ENCODE measurements around the gene RPS19BP1.

RPS19BP1 gene

DNA sequence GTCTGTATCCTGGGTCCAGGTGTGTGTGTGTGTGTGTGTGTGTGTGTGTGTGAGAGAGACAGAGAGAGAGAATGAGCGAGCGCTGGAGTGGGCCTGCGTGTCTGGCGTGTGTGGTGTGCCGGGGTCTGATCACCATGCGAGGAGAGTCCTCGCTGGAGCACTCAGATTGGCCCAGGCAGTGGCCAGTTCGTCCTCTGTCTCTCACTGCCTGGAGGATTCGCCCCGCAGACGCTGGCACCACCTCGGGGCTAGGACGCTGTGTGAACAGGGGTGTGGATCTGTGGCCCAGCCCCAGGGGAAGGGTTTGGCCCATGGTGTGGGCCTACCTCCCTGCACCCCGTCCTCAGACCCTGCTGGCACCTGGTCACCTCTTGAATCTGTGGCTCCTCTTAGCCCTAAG lies 26.4 kb upstream of the RPS19BP1 start:
- DNase-seq: peak in 1 of 14 donors; percentile 25

DNA sequence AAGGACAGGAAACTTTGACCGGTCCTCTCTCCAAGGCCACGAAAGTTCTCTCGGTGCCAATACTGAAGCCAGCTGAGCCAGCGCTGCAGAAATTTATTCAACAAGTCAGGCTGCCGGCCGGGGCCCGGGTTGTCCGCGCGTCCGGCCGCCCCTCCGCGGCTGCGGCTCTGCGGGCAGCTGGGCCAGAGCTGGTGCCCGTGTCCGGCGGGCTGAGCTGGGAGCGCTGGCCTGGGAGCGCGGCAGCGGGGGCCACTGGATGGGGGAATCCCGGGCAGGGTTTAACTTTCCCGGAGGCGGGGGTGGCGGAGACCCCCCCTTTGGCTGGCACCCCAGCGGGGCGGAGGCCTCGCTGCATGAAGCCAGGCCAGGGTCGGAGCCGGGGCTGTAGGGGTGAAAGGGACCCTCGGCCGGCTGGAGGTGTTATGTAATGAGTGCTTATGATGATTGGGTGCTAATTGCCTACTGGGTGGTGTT lies 25.7 kb upstream of the RPS19BP1 start:
- DNase-seq: no peak

DNA sequence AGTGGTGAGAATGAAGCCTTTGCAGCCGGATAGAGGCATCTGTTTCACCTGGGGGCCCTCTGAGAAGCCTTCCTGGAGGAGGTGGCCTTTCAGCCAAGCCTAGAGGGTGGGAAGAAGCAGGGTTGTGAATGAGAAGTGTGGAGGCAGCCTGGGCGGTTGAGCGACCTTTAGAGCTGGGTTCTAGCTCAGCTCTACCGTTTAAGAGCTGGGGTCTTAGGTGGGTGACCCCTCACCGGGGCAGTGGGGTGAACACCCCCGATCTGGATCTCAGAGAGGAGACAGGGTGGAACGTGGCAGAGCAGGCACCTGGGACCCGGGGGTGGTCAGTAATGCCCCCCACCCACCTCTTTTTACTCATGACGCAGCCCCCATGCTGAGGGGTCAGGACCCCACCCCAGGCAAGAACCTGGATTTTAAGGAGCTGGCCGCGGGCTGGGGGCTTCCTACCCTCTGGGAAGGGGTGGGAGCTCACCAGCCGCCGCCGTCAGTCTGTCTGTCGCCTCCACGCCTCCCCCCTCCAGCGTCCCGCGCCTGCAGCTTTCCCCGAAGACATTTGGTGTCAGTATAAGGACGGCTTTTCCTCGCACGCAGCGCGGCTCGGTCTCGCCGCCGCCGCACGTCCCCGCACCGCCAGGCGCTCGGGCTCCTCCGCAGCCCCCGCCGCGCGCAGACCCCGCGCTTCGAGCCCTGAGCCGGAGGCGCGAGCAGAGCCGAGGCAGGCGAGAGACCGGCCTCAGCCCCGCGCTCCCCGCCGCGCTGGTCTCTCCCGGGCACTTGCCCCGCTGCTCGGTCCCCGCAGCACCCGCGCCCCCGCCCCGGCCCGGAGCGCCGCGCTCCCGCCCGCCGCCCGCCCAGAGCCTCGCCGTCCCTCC lies 24.7 kb upstream of the RPS19BP1 start:
- DNase-seq: peak in 1 of 14 donors; percentile 35

DNA sequence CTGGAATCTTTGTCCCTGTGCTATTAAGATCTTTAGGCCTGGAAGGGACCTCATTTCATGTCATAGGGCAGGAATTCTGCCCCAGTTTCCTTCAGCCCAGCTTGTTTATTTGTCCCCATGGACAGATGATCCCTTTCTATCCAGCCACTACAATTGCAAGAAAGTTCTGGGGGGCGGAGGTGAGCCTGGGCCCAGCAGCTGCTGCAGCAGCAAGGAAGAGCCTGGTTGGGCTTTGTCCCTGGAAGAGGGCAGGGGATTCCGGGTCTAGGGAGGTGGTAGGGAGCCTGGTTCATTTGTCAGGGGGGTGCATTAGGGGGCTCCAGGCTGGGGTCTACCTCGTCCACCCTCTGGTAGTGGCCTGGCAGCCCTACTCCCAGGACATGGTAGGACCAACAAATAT lies 21.6 kb upstream of the RPS19BP1 start:
- DNase-seq: no peak

DNA sequence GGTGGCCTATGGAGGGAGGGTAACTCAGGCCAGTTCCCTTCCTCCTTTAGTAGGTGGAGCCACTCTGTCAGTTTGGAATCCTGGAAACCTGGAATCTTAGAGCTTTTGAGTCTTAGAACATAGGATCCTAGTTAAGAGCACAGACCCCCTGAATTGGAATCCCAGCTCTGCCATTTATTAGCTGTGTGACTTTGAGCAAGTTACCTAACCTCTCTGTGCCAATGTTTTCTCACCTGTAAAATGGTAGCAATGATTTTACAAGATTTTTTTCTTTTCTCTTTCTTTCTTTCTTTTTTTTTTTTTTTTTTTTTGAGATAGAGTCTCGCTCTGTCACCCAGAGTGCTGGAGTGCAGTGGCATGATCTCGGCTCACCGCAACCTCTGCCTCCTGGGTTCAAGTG lies 20.9 kb upstream of the RPS19BP1 start:
- no peak for DNase-seq

DNA sequence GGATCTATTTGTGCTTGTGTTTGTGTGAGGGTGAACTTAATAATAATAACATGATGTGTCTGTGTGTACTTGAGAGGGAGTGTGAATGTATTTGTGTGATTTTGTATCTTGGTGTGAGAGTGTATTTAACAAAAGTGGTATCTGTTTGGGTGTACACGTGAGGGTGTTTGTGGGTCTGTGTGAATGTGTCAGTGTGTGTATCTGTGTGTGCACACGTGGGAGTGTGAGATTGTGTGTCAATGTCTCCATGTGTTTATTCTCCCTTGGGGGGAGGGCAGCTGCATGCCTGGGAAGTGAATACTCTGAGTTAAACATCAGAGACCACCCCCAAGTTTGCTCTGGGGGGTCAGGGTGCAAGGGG lies 15.0 kb upstream of the RPS19BP1 start:
- DNase-seq: no peak

DNA sequence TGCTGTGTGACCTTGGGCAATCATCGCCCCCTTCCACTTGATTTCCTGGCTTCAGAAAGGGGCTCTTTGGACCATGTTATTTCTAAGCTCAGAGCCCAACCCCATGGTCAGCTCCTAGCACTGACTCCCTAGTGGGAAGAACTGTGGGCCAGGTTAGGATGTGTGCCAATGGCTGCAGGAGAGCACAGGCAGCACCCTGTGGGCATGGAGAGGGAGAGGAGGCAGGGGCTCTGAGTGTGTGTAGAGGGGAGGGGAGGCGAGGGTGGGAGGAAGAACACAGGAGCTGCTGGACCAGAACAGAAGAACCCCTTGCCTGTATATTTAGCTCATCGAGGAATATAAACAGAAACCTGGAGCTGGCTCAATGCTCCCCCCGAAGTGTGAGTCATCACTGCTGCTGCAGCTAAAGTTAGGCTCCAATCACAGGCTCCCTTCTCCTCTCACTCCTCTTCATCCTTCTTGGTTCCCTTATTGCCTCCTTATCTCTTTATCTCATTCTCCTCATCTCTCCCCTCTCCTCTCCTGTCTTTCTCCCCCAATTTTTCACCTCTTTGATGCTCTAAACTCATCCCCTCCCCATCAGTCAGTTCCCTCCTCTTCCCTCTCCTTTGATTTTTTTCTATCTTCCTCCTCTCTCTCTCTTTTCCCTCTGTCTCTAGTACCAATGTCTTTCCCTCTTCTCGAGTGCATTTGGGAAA lies 14.5 kb upstream of the RPS19BP1 start:
- DNase-seq: peak in 1 of 14 donors; percentile 87

DNA sequence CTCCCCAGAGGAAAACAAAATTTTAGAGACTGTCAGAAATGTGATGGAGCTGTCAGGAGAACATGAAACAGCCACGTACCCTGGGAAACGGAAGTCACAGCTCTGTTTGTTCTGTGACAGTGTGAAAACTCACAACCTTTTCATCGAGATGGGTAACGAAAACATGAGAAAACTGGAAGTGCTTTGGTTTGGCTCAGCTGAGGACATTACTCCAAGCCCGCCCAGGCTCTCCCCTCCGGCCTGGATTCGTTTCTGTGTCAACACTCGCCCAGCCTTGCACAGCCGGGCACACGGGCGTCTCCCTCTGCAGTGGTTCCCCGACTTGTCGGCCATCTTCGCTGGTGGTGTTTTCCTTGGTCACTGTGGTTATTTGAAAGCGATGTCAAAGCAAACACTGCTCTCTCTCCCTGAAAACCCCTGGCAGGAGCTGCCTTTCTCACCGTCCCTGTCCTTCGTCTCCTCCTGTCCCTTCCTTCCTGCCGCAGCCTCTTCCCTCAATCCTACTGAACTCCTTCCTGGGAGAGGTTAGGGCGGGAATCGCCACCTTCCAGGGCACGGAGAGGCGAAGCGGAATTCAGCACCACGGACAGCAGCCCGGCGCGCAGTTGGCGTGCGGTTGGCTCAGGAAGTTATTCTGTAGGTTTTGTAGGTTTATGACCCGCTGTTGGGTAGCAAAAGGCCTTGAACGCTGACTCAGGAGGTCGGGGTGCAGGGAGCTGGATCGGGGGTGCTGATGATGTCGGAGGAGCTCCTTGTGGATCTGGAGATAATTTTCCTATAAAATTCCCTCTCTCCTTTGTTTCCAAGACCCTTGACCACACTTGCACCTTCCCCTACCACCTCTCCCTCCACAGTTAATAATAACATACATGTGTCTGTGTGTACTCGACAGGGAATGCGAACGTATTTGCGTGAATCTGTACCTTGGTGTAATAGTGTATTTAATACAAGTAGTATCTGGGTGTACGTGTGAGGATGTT lies 13.1 kb upstream of the RPS19BP1 start:
- peak in 3 of 14 donors; percentile 3 to 11 (median 8) for DNase-seq

DNA sequence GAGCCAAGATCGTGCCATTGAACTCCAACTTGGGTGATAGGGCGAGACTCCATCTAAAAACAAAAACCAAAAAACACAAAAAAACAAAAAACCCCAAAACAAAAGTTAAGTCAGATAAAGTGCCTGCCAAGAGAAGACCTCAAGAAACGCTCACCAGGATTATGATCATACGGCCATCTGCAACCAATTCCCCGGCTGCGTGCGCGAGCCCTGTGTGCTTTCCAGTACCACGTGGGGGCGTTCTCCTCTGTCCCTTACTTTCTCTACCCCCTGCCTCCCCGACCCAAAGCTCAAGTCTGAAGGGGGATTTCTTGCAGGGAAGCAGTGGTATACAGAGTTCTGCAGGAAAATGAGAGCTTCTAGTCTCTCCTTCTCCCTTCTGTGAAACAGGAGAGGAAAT lies 10.5 kb upstream of the RPS19BP1 start:
- no peak for DNase-seq

DNA sequence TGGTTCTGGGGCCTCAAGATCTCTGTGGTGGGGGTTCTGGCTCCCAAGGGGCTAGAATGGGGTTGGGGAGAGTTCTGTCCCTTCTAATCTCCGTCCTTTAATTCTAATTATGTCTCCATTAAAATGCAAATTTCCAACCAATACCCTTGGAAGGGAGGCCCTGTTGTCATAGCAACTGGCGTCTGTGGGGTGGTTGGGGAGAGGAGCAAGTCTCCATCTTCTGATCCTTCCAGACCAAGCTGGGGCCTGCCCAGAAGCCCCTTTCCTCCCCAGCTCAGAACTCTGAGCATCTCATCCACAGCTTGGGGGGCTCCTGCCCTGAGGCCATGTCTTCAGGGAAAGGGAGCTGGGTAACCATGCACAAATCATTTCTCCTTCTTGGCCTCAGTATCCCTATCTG lies 5.4 kb upstream of the RPS19BP1 start:
- DNase-seq: no peak

DNA sequence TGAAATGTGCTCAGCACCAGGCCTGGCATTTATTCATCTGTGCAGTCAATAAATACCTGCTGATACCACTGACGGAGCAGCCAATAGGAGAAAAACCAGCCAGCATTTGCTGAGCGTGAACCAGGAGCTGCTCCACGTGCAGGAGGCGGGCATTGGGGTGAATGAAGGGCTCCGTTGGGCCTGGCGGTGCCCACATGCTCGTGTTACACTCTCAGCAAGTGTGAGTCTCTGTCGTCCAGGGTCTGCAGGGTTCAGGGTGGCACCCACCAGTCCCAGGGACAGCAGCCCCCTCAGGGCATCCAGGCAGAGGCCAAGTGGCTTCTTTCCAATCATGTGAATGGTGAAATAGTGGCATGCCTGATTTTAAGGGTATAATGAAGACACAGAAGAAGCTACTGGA lies 4.2 kb upstream of the RPS19BP1 start:
- DNase-seq: no peak

DNA sequence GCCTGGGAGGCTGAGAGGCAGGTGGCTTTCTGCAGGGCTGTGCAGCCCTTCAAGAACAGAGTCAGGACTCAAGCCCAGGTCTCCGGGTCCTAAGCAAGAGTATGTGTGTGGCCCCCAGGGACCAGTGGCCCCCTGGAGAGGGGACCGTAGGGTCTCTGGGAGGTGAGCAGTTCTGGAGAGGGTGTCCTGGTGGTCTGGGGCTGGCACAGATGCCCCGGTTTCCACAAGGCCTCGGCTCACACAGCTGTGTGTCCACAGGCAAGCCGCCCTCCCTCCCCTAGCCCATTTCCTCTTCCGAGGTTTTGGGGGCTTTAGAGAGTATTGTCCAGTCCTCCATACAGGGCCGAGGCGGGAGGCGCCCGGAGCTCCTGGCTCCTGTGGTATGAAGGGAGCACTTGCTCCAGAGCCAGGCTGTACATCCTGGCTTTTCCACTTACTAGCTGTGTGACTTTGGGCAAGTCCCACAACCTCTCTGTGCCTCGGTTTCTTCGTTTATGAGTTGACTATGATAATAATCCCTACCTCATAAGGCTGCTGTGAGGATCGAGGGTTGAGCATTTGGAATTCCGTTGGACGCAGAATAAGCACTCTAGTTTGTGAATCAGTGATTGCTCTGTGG lies 3.4 kb upstream of the RPS19BP1 start:
- no peak for DNase-seq

DNA sequence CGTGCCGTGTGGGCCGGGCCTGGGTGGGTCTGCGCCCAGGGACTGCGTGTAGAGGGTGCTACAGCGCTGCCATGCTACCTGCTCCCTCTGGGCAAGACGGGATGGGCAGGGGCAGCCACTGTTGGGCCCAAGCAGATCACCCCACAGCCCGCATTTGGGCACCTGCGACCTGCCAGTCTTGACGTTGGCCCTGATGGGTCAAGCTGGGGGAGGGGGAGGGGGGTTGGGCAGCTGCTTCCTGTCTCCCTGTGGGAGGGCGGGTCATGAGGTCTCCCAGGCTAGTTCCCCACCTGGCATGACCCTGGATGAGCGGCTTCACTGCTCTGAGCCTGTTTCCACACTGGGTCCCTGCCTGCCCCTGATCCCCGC lies 2.8 kb upstream of the RPS19BP1 start:
- no peak for DNase-seq

DNA sequence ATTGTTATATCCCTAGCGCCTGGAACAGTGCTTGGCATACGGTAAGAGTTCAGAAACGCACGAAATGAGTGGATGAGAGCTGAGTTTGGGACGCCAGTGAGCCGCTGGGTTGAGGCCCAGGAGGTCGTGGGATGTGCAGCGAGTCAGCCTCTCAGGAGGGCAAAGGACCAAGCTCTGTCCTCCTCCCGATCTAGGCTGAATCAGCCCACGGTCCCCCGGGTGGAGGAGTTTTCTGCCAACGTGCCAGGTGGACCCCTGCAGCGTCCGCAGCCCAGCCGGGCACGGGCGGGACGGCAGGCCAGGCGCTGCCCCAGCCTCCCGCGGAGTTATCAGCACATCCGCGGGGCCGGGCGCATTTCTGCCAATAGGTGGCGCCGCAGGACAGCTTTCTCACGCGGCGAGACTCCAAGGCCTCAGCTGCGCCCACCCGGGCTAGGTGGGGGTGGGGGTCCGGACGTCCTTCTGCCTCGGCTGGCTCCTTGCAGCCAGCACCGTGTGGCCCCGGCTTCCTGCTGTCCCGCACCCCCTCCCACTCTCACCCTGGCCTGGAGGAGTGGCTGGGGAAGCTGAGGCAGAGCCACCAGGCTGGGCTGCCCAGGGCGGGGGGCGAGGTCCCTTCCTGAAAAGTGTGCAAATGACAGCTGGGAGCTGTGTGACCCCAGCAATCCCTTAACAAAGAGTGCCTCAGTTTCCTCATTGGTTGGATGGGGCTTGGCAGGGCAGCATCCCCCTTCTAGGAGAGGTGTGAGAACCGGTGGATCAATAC lies 2.2 kb upstream of the RPS19BP1 start:
- DNase-seq: peak in 12 of 14 donors; percentile 11 to 78 (median 56)

DNA sequence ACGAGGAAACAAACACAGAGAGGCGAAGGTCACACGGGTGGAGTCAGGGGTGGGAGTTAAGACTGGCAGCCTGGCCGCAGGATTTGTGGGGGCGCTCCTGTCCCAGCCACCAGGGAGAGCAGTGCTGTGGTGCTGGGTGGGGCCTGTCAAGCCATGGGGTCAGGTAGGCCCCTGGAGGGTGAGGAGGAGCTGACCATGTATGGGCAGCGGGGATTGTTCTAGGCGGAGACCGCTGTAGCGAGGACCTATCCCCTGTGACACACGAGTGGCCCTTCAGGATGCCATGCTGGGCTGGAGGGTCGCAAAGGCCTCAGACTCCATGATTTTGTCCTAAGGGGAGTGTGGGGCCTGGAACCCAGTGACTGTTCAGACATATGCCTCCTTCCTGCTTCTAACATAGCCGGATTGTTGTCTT lies 1.6 kb upstream of the RPS19BP1 start:
- DNase-seq: no peak

DNA sequence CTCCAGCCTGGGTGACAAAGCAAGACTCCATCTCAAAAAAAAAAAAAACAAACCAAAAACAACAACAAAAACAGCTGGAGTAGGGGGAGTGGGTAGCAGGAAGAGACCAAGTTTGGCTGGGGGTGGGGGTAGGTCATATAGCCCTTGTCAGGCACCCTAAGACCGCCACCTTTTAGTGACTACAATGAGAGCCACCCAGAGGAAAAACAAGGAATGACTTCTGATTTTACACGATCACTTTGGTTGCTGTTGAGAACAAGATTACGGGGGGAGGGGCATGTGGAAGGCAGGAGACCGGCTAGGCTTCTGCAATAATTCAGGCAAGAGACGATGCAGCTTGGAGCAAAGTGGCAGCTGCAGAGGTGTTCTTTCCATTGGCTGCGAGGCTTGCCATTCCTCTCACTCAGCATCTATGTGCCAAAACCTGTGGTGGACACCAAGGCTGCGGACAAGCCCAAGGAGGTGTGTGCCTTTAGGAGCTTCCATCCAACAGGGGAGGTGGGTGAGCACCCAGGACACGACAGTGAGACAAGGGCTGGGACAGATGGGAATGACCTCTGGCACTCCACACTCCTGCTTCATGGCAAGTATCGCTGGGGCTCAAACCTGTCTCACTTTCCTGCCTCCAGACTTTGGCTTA lies 1.7 kb downstream of the RPS19BP1 start:
- DNase-seq: no peak

DNA sequence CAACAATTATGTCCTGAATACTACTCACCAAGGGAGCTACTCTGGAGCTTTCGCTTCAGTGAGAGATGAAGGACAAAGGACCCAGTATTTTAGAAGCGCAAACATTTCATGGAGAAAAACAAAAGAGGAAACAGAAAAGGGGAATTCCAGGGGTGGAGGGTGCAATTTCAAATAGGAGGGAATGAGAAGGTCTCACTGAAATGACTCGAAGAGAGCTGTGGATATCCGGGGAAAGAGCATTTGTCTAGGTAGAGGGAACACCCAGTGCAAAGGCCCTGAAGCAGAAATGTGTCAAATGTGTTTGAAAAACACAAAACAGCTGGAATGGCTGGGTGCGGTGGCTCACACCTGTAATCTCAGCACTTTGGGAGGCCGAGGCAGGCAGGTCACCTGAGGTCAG lies 2.4 kb downstream of the RPS19BP1 start:
- DNase-seq: no peak

DNA sequence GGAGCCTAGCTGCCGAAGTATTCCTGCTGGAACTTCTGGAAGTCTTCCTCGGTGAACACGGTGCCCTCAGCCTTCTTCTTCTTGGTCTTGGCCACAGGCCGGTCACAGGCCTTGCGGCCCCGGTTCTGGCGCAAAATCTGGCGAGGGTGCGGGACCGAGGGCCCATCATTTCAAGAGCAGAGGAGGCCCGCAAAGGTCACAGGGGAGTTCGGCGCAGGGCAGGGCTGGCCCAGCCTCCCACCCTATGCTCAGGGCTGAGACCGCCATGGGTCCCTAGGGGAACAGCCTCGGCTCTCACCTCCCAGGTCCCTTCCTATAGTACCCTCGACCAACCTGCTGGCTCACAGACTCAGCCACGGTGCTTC lies 3.1 kb downstream of the RPS19BP1 start:
- DNase-seq: no peak

DNA sequence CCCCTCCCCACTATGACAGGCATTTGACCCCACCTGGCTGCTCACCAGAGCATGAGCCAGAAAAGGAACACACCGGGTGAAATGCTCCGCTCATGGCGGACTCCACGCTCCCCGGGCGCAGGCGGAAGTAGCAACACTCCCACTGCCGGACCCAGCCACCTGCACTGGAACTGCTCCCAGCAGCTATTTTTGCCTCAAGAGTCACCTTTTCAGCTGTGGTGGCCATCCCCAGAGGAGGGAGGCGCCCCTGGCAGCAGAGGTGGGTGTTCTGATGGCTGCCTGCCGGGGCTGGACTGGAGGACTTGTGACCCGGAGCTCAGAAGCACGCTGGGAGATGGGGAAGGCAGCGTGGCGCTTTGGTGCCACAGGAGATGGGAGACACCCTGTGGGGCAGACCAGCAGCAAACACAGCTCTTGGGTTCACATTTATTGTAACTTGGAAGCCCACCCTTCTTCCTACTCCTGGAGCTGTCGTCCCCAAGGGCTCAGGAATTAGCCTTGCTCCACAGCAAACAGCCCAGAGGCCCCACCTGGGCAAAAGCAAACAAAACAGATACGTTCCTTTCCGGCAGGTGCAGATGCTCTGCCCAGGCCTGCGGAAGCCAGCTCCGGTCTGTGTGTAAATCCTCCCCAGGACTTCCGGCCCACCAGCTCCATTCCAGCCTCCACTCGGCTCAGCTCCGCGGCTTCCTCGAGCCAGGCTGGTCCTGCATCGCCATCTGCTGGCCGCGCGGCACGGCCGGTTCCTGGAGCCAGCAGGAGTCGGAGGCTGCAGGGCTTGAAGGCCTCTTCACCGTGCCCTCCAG lies 3.7 kb downstream of the RPS19BP1 start:
- DNase-seq: peak; percentile 36 to 86 (median 78)

DNA sequence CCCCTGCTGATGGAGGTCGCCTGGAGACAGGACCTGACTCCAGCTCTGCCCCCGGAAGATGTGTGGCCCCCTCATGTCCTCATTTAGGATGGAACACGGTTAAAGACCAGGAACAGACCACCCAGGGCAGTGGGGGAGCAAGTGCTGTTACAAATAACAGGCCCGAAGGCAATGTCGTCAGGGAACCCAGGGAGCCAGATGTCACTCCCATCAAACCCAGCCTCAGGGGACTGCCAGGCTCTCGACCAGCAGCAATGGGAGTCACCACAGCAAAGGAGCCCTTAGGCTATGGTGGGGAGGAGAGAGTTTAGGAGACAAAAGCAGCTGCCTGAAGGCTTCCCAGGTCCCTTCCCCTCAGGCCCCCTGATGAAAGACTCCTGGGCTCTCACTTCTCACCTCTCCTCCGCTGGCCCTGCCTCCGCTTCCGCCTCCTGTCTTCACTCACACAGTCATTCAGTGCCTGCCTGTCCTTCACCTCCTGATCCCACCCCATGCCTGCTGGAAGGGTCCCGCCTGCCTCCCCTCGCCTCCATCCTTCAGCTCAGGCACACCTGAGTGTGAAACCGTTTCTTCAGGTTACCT lies 4.4 kb downstream of the RPS19BP1 start:
- no peak for DNase-seq
